Measurements from ENCODE around the gene HRAS. TPM values are rescaled to one million over a fixed set of nuclear protein-coding genes. Genes with fewer than 3 reads are reported as not detected.

Gene HRAS
- total RNA-seq, 1 donor from 2014 or later = 63.2 TPM

- DNase-seq (ENCODE audit: low read depth) = no peak
- TF ChIP-seq CTCF (conservative IDR thresholded peaks at IDR 0.05; ENCODE audit: low read depth, low read length) = no peak
- no peak overlapping the region for H3K4me3 ChIP-seq (ENCODE audit: low read depth, low read length)
These were observed 22.4 kb downstream of the HRAS start for GRCh38 chr11:512761-513595.

GRCh38 chr11:508956-509355 is 26.4 kb downstream of the HRAS start:
- TF ChIP-seq CTCF (conservative IDR thresholded peaks at IDR 0.05; ENCODE audit: low read depth, low read length) = no peak
- H3K4me3 ChIP-seq (ENCODE audit: low read depth, low read length) = no peak overlapping the region
- no peak for DNase-seq (ENCODE audit: low read depth)

- TF ChIP-seq CTCF (conservative IDR thresholded peaks at IDR 0.05; ENCODE audit: low read depth, low read length) = no peak
- H3K4me3 ChIP-seq (ENCODE audit: low read depth, low read length) = peak overlapping the region; percentile 82
- no peak for DNase-seq (ENCODE audit: low read depth)
These were observed 27.5 kb downstream of the HRAS start for GRCh38 chr11:507727-508515.

- peak within 1 kb of the TSS; percentile 82 for H3K4me3 ChIP-seq (ENCODE audit: low read depth, low read length)
- DNase-seq (ENCODE audit: low read depth) = no peak
- no peak for TF ChIP-seq CTCF (conservative IDR thresholded peaks at IDR 0.05; ENCODE audit: low read depth, low read length)
These were observed 28.2 kb downstream of the HRAS start, which contains the start of gene RNH1 for GRCh38 chr11:506995-507726. Gene RNH1, minus strand, starts transcription at chr11:507242. Its CDS starts 5,080 bp downstream, at chr11:502162.

- H3K4me3 ChIP-seq (ENCODE audit: low read depth, low read length) = peak overlapping the region; percentile 82
- no peak for TF ChIP-seq CTCF (conservative IDR thresholded peaks at IDR 0.05; ENCODE audit: low read depth, low read length)
- DNase-seq (ENCODE audit: low read depth) = peak; percentile 60
These were observed 29.0 kb downstream of the HRAS start for GRCh38 chr11:506238-506994.

GRCh38 chr11:504994-505344 is 30.4 kb downstream of the HRAS start:
- no peak for TF ChIP-seq CTCF (conservative IDR thresholded peaks at IDR 0.05; ENCODE audit: low read depth, low read length)
- DNase-seq (ENCODE audit: low read depth) = no peak
- H3K4me3 ChIP-seq (ENCODE audit: low read depth, low read length) = peak overlapping the region; percentile 82

Data from epithelial cell of proximal tubule (primary cell).